Upper lobe of left lung (tissue), 4 donors: ENCODE measurements around the gene NHLH2.

ENCODE experiments used
- CTCF ChIP-seq, 6 experiments: fragments of 450-650 bp in 4 of 6; fragments of 200-600 bp in 2 of 6; sonication (generic) in 2 of 6; IDR thresholded peaks; one replicate each; pipeline ENCODE4 v1.5.1; 2016 to 2019; ENCODE audit warnings: antibody characterized with exemption in 6 of 6
- POLR2A ChIP-seq, 4 donors: fragments of 450-650 bp; IDR thresholded peaks; one replicate each; pipeline ENCODE4 v1.5.1; 2016 to 2017; ENCODE audit warnings: antibody characterized with exemption in 4 of 4, mild to moderate bottlenecking in 2 of 4

DNA sequence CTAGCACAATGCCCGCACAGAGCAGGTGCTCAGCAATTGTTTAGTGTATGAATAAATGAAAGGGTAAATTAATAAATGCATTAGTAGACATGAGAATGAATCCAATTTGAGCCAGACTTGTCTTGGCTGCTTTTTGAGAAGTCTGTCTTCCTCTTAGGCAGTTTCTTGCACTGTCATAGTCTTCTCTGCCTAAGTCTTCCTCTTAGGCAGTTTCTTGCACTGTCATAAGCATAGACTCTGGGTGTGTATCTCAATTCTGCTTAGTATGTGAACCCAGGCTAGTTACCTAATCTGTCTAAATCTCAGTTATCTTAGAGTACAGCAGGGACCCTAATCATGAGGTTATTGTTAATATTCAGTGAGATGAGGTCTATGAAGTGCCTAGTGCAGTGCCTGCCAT is 27.2 kb downstream of the NHLH2 start:
- TF ChIP-seq CTCF (IDR thresholded peaks at IDR 0.05) (no peak), POLR2A (IDR thresholded peaks at IDR 0.05) (no peak)
